GM23248 (cell line): Measurements from ENCODE around the gene MINDY2.

Experiments used
- EZH2 ChIP-seq: fragments of 200-600 bp; sonication (generic); IDR thresholded peaks from 2 replicates; pipeline ENCODE4 v1.6.1; 2018; ENCODE audit warnings: antibody characterized with exemption, mild to moderate bottlenecking; ENCODE audit not compliant: insufficient read depth, poor library complexity, severe bottlenecking
- EZH2phosphoT487 ChIP-seq: fragments of 200-600 bp; sonication (generic); IDR thresholded peaks from 2 replicates; pipeline ENCODE4 v1.6.1; 2018; ENCODE audit warnings: antibody characterized with exemption, moderate library complexity, mild to moderate bottlenecking, low read depth; ENCODE audit not compliant: insufficient read depth

DNA sequence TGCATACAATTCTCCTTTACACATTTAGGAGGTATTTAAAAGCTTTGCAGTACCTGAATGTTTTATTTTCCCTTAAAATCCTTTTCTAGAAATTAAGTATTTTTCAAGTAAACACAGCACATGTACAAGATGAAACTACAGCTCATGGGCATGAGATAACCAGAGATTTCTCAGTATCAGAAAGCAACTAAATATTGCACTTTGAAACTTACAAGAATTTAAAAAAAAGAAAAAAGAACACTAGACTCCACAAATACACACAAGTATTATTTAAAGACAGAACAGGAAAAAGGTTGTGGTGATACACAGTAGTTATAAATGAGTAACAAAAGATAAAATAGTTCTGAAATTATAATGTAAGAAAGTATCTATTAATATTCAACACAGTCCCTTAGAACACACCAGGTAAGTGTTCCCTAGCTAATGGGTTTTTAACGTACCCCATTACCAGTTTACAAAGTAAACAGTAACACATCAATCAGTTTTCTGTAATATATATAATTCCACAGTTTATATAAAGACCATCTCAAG lies 127.1 kb downstream of the MINDY2 start:
- TF ChIP-seq EZH2, result no peak
- TF ChIP-seq EZH2phosphoT487, result no peak
